Karpas-422 (cell line): Measurements from ENCODE around the gene SLC7A8. TPM values are rescaled to one million over a fixed set of nuclear protein-coding genes. Genes with fewer than 3 reads are reported as not detected.

Experiments used
- DNase-seq: peaks from one replicate; pipeline ENCODE4 v3.0.0-alpha.2; 2015
- H2AFZ ChIP-seq: fragments of 200-600 bp; sonication (generic); 2 replicates; pipeline ENCODE4 v1.6.1; 2014; ENCODE audit warnings: antibody characterized with exemption, low read length, mixed read lengths
- H3K27ac ChIP-seq: fragments of 200-600 bp; sonication (generic); 2 replicates; pipeline ENCODE4 v1.5.1; 2014; ENCODE audit warnings: mild to moderate bottlenecking, low read length, moderate library complexity
- H3K27me3 ChIP-seq: fragments of 200-600 bp; sonication (generic); 2 replicates; pipeline ENCODE4 v1.6.1; 2014; ENCODE audit warnings: low read length, mixed read lengths
- H3K36me3 ChIP-seq: fragments of 200-600 bp; sonication (generic); 2 replicates; pipeline ENCODE4 v1.6.1; 2014; ENCODE audit warnings: low read length, mixed read lengths; ENCODE audit not compliant: insufficient read depth
- H3K4me1 ChIP-seq: fragments of 200-600 bp; sonication (generic); 2 replicates; pipeline ENCODE4 v1.6.1; 2014; ENCODE audit warnings: mild to moderate bottlenecking, low read length, mixed read lengths
- H3K4me2 ChIP-seq: fragments of 200-600 bp; sonication (generic); 2 replicates; pipeline ENCODE4 v1.6.1; 2014; ENCODE audit warnings: low read length, low read depth, mild to moderate bottlenecking; ENCODE audit not compliant: poor library complexity, severe bottlenecking
- H3K4me3 ChIP-seq: fragments of 200-600 bp; sonication (generic); 2 replicates; pipeline ENCODE4 v1.5.1; 2014; ENCODE audit warnings: mild to moderate bottlenecking, antibody characterized with exemption, low read length, mixed read lengths
- H3K79me2 ChIP-seq: fragments of 200-600 bp; sonication (generic); 2 replicates; pipeline ENCODE4 v1.6.1; 2014; ENCODE audit warnings: mild to moderate bottlenecking, low read length, mixed read lengths
- H3K9ac ChIP-seq: fragments of 200-600 bp; sonication (generic); 2 replicates; pipeline ENCODE4 v1.6.0; 2014; ENCODE audit warnings: low read length
- H3K9me2 ChIP-seq: fragments of 200-600 bp; sonication (generic), shearing (Covaris generic); replicated peaks from 2 replicates; pipeline ENCODE4 v1.6.0; 2014; ENCODE audit warnings: mild to moderate bottlenecking, low read length, moderate library complexity; ENCODE audit not compliant: insufficient read depth
- H3K9me3 ChIP-seq: fragments of 300-700, 200-600 bp; sonication (generic); 2 replicates; pipeline ENCODE4 v1.6.1; 2014; ENCODE audit warnings: low read length, mixed read lengths
- H4K20me1 ChIP-seq: fragments of 200-600 bp; sonication (generic); 2 replicates; pipeline ENCODE4 v1.6.1; 2014; ENCODE audit warnings: mild to moderate bottlenecking, antibody characterized with exemption, low read length, low read depth; ENCODE audit not compliant: insufficient read depth
- total RNA-seq: library from RNA; depleted of rRNA; stranded (reverse); fragments of >200 nt; shearing (Covaris generic); gene quantifications from 2 replicates; pipeline ENCODE4 v1.2.3, GENCODE V29; 2014; ENCODE audit warnings: low replicate concordance

The SLC7A8 gene
- total RNA-seq, 1 experiment from 2014 or later: not detected

DNA sequence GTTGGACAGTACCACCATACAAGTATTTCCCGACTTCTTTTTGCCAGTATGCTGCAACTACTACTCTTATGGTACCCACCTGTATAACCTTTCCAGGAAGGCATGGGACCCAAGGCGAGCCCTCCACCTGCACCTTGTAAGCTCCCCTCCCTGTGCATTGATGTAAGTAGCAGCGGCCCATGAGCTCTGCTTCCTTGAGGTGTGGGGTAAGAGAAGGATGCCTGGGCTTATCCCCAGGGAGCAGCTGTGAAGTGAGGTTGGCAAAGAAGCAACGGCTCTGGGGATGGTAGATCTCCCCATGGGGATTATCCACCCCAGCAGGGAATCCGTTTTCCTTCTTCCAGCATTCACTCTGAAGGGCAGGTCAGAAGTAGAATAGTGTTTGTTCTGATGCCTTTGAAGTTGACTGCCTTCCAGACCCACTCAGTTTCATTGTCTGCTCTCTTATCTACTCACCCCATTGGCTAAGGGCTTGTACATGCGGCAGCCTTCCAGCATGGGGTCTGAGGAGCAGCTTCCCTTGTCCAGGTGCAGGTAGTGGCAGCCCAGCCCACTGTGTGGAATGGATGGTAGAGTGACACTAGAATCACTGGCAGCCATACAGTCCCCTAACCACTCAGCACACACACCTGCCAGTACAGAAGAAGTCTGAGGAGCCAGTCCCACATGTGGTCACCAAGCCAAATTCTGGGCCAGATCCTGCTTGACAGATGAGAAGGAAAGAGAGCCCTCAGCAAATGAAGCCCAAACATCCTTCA is 82.1 kb downstream of the SLC7A8 start:
- peaks cover 19% of the 10 kb centered on the region for H3K79me2 ChIP-seq
- H3K9me3 ChIP-seq: no peaks in the 10 kb centered on the region
- no peaks in the 10 kb centered on the region for H3K27me3 ChIP-seq
- no peak overlapping the region for H3K4me2 ChIP-seq
- no peak overlapping the region for H3K27ac ChIP-seq
- H3K9me2 ChIP-seq: no peaks in the 10 kb centered on the region
- no peak overlapping the region for H2AFZ ChIP-seq
- H3K36me3 ChIP-seq: peaks cover 17% of the 10 kb centered on the region
- DNase-seq: no peak
- H3K4me3 ChIP-seq: no peak overlapping the region
- H3K4me1 ChIP-seq: peaks cover 8% of the 10 kb centered on the region
- peaks cover 32% of the 10 kb centered on the region for H4K20me1 ChIP-seq
- H3K9ac ChIP-seq: no peak overlapping the region

DNA sequence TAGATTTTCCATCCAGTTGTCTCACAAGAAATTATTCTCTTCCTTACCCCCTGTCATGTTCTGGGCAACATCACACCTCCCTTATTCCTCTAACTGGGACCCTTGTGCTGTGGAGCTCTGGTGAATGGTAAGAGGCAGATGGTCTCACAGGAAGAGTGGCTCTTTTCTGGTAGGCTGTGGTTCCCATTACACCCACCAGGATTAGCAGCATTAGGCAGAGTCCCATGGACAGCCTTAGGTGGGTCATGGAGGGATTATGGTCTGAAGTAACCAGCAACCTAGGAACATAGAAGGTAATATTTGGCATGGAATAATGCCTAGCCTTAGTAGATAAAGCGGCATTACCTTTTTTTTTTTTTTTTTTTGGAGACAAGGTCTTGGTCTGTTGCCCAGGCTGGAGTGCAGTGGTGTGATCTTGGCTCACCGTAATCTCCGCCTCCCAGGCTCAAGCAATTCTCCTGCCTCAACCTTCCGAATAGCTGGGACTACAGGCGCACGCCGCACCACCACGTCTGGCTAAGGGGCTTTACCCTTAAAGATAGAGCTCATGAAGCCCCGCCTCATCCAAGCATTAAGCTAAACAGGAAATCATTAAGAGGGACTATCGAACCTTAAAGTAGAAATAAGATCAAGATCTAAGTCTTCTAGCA is 84.1 kb downstream of the SLC7A8 start:
- no peak overlapping the region for H3K4me3 ChIP-seq
- peaks cover 33% of the 10 kb centered on the region for H4K20me1 ChIP-seq
- H3K4me1 ChIP-seq: peaks cover 9% of the 10 kb centered on the region
- H3K9me2 ChIP-seq: no peaks in the 10 kb centered on the region
- no peak overlapping the region for H3K9ac ChIP-seq
- no peak overlapping the region for H2AFZ ChIP-seq
- peaks cover 17% of the 10 kb centered on the region for H3K36me3 ChIP-seq
- H3K27ac ChIP-seq: no peak overlapping the region
- H3K27me3 ChIP-seq: no peaks in the 10 kb centered on the region
- no peak overlapping the region for H3K4me2 ChIP-seq
- peaks cover 31% of the 10 kb centered on the region for H3K79me2 ChIP-seq
- H3K9me3 ChIP-seq: no peaks in the 10 kb centered on the region
- DNase-seq: no peak

DNA sequence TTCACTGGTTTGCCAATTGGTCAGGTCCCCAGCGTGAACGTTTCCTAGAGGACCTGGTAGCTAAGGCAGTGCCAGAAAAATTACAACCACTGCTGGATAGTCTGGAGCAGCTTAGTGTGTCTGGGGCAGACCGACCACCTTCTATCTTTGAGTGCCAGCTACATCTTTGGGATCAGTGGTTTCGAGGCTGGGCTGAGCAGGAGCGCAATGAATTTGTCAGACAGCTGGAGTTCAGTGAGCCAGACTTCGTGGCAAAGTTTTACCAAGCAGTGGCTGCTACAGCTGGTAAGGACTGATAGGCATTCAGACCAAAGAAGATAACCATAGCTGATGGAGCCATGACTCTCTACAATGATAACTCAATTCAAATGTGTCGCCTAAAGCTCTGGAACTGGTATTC is 85.7 kb downstream of the SLC7A8 start:
- no peak overlapping the region for H3K4me2 ChIP-seq
- no peak overlapping the region for H2AFZ ChIP-seq
- H4K20me1 ChIP-seq: peaks cover 49% of the 10 kb centered on the region
- H3K27ac ChIP-seq: no peak overlapping the region
- peaks cover 47% of the 10 kb centered on the region for H3K79me2 ChIP-seq
- peaks cover 23% of the 10 kb centered on the region for H3K4me1 ChIP-seq
- no peak overlapping the region for H3K9ac ChIP-seq
- H3K27me3 ChIP-seq: no peaks in the 10 kb centered on the region
- no peak overlapping the region for H3K4me3 ChIP-seq
- H3K36me3 ChIP-seq: peaks cover 25% of the 10 kb centered on the region
- no peaks in the 10 kb centered on the region for H3K9me2 ChIP-seq
- DNase-seq: no peak
- no peaks in the 10 kb centered on the region for H3K9me3 ChIP-seq

DNA sequence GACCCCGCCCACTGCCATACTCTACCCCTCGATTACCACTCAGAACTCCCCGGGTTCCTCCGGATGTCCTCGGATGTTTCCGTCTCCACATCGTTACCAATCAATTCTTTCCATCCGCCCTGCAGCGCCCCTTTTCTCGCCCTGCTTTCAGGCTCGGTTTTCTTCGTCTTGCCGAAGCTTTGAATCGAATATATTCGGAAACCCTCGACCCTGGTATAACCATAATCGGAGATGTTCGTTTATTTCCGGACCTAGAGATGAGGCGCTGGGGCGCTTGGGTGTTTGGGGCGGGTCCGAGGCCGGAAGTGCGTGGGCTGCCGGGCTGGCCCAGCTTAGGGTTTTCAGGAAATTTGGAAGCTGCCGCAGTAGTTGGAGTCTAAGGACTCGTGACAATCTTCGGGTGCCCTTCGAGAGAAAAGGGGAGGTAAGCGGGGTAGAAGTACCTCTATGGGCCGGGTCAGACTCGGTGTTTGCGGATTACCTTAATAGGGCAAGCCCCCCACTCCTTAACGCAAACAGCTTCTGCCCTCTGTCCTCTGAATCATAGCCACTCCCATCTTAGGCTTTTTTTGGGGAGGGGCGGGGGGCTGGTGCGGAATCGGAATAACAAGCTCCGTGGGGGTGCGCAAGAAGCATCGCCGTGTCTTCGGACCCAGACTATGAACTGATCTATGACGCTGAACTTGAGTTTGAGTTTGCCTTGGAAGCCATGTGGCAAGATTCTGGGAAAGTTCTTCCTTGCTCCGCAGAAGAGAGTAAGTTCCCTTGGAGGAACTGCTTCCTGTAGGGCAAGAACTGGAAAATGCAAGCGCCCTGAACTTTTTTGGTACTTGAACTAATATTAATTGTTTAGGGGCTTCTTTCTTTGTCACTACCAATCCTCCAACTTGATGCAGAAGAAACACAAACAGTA is 88.0 kb downstream of the SLC7A8 start, which contains the start of gene C14orf119:
C14orf119 (plus strand) TSS at position 310 of the 913 bp plus-strand sequence. CDS start 2,154 bp downstream, outside the sequence.
- Histone ChIP-seq H3K27ac (peak within 1 kb of the TSS; percentile 80), H3K9ac (peak within 1 kb of the TSS; percentile 94), H2AFZ (peak within 1 kb of the TSS; percentile 86), H3K27me3 (no peaks in the 10 kb centered on the region), H3K79me2 (peaks cover 65% of the 10 kb centered on the region), H3K9me3 (no peaks in the 10 kb centered on the region), H3K4me1 (peaks cover 24% of the 10 kb centered on the region), H4K20me1 (peaks cover 49% of the 10 kb centered on the region), H3K4me3 (peak within 1 kb of the TSS; percentile 78), H3K4me2 (peak within 1 kb of the TSS; percentile 84), H3K9me2 (no peaks in the 10 kb centered on the region), H3K36me3 (peaks cover 42% of the 10 kb centered on the region)
- peak; percentile 100 for DNase-seq

DNA sequence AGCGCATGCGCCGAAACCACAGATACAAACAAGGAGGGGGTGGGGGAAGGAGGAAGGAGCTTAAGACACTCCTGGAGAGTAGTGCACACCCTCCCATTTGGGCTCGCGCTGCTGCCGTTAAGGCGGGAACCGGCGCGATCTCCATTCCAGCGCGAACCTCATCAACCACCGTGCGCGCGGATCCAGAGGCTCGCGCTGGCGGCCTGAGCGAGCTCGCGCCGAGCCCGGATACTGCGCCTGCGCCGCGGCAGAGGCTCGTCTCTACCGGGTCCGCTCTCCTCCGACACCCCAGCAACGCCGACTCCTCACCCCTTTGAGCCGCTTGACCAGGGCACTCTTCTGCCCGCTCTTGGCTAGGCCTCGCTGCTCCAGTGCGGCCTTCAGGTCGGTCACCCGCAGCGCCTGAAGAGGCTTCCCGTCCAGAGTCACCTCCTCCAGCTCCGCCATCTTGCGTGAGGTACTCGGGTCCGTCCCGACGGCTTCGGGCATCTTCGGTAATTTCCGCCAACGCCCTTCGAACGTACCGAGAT is 88.7 kb downstream of the SLC7A8 start, which contains the start of gene ACIN1:
ACIN1 (minus strand) TSS at position 471 of the 530 bp plus-strand sequence; CDS start at position 447, 24 bp downstream.
- peaks cover 24% of the 10 kb centered on the region for H3K4me1 ChIP-seq
- no peaks in the 10 kb centered on the region for H3K9me3 ChIP-seq
- H3K36me3 ChIP-seq: peaks cover 49% of the 10 kb centered on the region
- H2AFZ ChIP-seq: peak within 1 kb of the TSS; percentile 86
- peaks cover 51% of the 10 kb centered on the region for H4K20me1 ChIP-seq
- peaks cover 72% of the 10 kb centered on the region for H3K79me2 ChIP-seq
- H3K27me3 ChIP-seq: no peaks in the 10 kb centered on the region
- peak within 1 kb of the TSS; percentile 78 for H3K4me3 ChIP-seq
- H3K9ac ChIP-seq: peak within 1 kb of the TSS; percentile 94
- H3K27ac ChIP-seq: peak within 1 kb of the TSS; percentile 80
- H3K4me2 ChIP-seq: peak within 1 kb of the TSS; percentile 84
- peak; percentile 97 for DNase-seq
- H3K9me2 ChIP-seq: no peaks in the 10 kb centered on the region

DNA sequence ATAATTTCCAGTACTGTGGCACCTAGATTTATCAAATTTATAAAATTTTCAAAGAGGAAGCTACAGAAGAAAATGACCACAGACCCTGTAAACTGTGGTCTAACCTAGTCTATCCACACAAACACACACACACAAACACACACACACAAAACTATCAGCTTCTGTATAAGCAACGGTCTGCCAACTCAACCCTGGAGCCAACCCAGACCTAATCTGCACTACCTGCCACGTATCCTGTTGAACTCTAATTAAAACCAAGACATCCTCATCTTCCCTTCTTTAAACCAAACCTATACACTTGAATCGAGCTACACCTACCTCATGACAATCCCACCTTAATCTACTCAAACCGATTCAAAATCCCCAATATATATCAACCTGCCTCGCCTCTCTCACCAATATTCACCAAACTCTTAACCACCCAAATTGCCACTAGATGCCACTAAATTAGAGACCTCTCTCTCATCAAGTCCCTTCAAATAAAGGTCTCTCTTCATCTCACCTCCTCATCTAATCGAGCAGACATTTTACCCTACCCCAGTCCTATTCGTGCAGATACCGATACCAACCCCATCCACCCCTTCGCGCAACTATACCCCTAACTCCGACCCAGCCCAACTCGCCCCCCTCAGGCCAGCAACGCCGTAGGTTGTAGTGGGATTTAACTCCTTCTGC is 89.3 kb downstream of the SLC7A8 start:
- Histone ChIP-seq H4K20me1 (peaks cover 49% of the 10 kb centered on the region), H3K79me2 (peaks cover 76% of the 10 kb centered on the region), H3K4me2 (peak overlapping the region; percentile 84), H3K9ac (peak overlapping the region; percentile 94), H3K4me3 (peak overlapping the region; percentile 78), H3K9me3 (no peaks in the 10 kb centered on the region), H3K27me3 (no peaks in the 10 kb centered on the region), H3K27ac (peak overlapping the region; percentile 80), H3K4me1 (peaks cover 24% of the 10 kb centered on the region), H3K9me2 (no peaks in the 10 kb centered on the region), H3K36me3 (peaks cover 55% of the 10 kb centered on the region), H2AFZ (peak overlapping the region; percentile 86; the same call in 1 of the 2 replicates)
- DNase-seq: peak; percentile 55

DNA sequence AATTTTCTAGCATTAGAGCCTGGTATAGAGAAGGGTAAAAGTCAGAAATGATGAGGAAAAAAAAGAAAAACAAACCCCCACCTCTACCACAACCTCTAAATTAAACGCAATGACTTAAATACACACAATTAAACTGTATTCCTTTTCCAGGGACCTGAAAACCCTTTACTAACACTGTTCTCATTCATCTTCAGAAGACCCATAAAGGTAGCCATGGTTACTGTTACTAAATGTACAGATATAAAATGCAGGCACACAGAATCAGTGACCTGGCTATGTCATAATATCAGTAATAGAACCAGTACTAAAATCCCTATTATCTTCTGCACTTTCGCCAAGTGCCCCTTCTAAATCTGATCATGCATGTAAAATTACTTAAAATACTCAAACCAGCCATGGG is 89.9 kb downstream of the SLC7A8 start:
- no peak overlapping the region for H3K27ac ChIP-seq
- peaks cover 43% of the 10 kb centered on the region for H4K20me1 ChIP-seq
- no peak overlapping the region for H2AFZ ChIP-seq
- peak overlapping the region; percentile 78 for H3K4me3 ChIP-seq
- H3K79me2 ChIP-seq: peaks cover 79% of the 10 kb centered on the region
- no peaks in the 10 kb centered on the region for H3K9me2 ChIP-seq
- H3K27me3 ChIP-seq: no peaks in the 10 kb centered on the region
- peak overlapping the region; percentile 94 for H3K9ac ChIP-seq
- no peak for DNase-seq
- H3K4me2 ChIP-seq: peak overlapping the region; percentile 84
- H3K9me3 ChIP-seq: no peaks in the 10 kb centered on the region
- peaks cover 58% of the 10 kb centered on the region for H3K36me3 ChIP-seq
- H3K4me1 ChIP-seq: peaks cover 24% of the 10 kb centered on the region
